H1 (cell line): ENCODE results near the gene PSME2. TPM values are rescaled to one million over a fixed set of nuclear protein-coding genes. Genes with fewer than 3 reads are reported as not detected.

ENCODE experiments used
- CTCF ChIA-PET: fragments of 300-600 bp; sonication (Branson Sonifier 250); formaldehyde crosslinking; loops from one replicate; lab custom pipeline; 2021; ENCODE audit not compliant: partially characterized antibody; lab: Charles Lee
- POLR2A ChIA-PET: fragments of 300-600 bp; sonication (Branson Sonifier 250); formaldehyde crosslinking; loops from one replicate; lab custom pipeline; 2021; ENCODE audit warnings: inconsistent platforms; ENCODE audit not compliant: partially characterized antibody; lab: Charles Lee
- DNase-seq, 2 experiments: peaks; one replicate each; pipeline versions ENCODE4 v3.0.0 to v3.0.0-alpha.2; 2010 to 2022; ENCODE audit warnings: low spot score in 2 of 2, low read depth in 1 of 2, mixed read lengths in 1 of 2
- FAIRE-seq: peaks from 2 replicates; lab custom pipeline; 2011; peaks lifted over from hg19 to GRCh38; lab: Jason Lieb, UNC
- H2AFZ ChIP-seq: 2 replicates; pipeline ENCODE4 v1.8.1; 2012; ENCODE audit warnings: low read length, inconsistent platforms
- H2AK5ac ChIP-seq: 2 replicates; pipeline ENCODE4 v1.6.1; 2013; ENCODE audit warnings: low read depth, low read length
- H2BK120ac ChIP-seq: replicated peaks from 2 replicates; pipeline ENCODE3; 2013; ENCODE audit warnings: low read depth, low read length, inconsistent platforms
- H2BK12ac ChIP-seq: 2 replicates; pipeline ENCODE4 v1.6.1; 2013; ENCODE audit warnings: low read depth, low read length
- H2BK15ac ChIP-seq: 2 replicates; pipeline ENCODE4 v1.6.1; 2013; ENCODE audit warnings: low read length
- H2BK20ac ChIP-seq: 2 replicates; pipeline ENCODE4 v1.6.1; 2013; ENCODE audit warnings: low read length
- H2BK5ac ChIP-seq: 2 replicates; pipeline ENCODE4 v1.6.1; 2013; ENCODE audit warnings: low read depth, low read length
- H3K14ac ChIP-seq: 2 replicates; pipeline ENCODE4 v1.6.1; 2013; ENCODE audit warnings: inconsistent platforms; ENCODE audit not compliant: insufficient read length
- H3K18ac ChIP-seq: 2 replicates; pipeline ENCODE4 v1.6.1; 2013; ENCODE audit warnings: low read length; ENCODE audit errors: extremely low read depth
- H3K23ac ChIP-seq: 2 replicates; pipeline ENCODE4 v1.6.1; 2013; ENCODE audit warnings: inconsistent platforms; ENCODE audit not compliant: insufficient read length
- H3K23me2 ChIP-seq: 2 replicates; pipeline ENCODE4 v1.6.1; 2013; ENCODE audit warnings: low read depth, low read length
- H3K27ac ChIP-seq: 2 replicates; pipeline ENCODE4 v1.6.1; 2011; ENCODE audit warnings: low read depth, low read length, inconsistent platforms
- H3K27me3 ChIP-seq, 4 experiments: replicated peaks in 1 of 4; 1 replicate in 1 of 4; 2 replicates in 3 of 4; pipeline versions ENCODE4 v1.6.1 to v1.8.1; 2011 to 2013; ENCODE audit warnings: low read length in 3 of 4, mild to moderate bottlenecking in 3 of 4, inconsistent platforms in 2 of 4, mixed read lengths in 2 of 4, moderate library complexity in 1 of 4; ENCODE audit not compliant: control insufficient read depth in 3 of 4, insufficient read depth in 3 of 4; ENCODE audit errors: extremely low read depth in 1 of 4
- H3K36me3 ChIP-seq, 4 experiments: 2 replicates each; pipeline versions ENCODE4 v1.6.1 to v1.8.1; 2011 to 2013; ENCODE audit warnings: mild to moderate bottlenecking in 4 of 4, low read length in 3 of 4, moderate library complexity in 2 of 4, control low read depth in 1 of 4, inconsistent platforms in 1 of 4; ENCODE audit not compliant: insufficient read depth in 4 of 4, control insufficient read depth in 2 of 4
- H3K4ac ChIP-seq: replicated peaks from 2 replicates; pipeline ENCODE3; 2013; ENCODE audit warnings: low read length, low read depth, mixed read lengths, inconsistent platforms; ENCODE audit not compliant: insufficient read length
- H3K4me1 ChIP-seq, 4 experiments: replicated peaks in 1 of 4; 1 replicate in 1 of 4; 2 replicates in 3 of 4; pipeline versions ENCODE4 v1.6.1 to v1.8.1; 2011 to 2013; ENCODE audit warnings: low read length in 3 of 4, inconsistent platforms in 2 of 4, mixed read lengths in 1 of 4; ENCODE audit not compliant: insufficient read depth in 4 of 4, control insufficient read depth in 3 of 4
- H3K4me2 ChIP-seq, 2 experiments: 2 replicates each; pipeline versions ENCODE4 v1.6.1 to v1.8.1; 2011 to 2013; ENCODE audit warnings: low read depth in 2 of 2, low read length in 2 of 2, control low read depth in 1 of 2, inconsistent platforms in 1 of 2, mild to moderate bottlenecking in 1 of 2; ENCODE audit not compliant: insufficient read depth in 1 of 2
- H3K4me3 ChIP-seq, 4 experiments: fragments of 200-600, 300-600 bp in 1 of 4; sonication (generic), shearing (Covaris generic), sonication (Bioruptor Twin) in 1 of 4; 2 replicates each; pipeline versions ENCODE4 v1.5.1 to v1.8.1; 2011 to 2016; ENCODE audit warnings: low read length in 4 of 4, low read depth in 3 of 4, control low read depth in 2 of 4, inconsistent platforms in 2 of 4, mild to moderate bottlenecking in 2 of 4, mixed read lengths in 1 of 4, moderate library complexity in 1 of 4; ENCODE audit not compliant: insufficient read depth in 2 of 4; ENCODE audit errors: extremely low read depth in 1 of 4
- H3K56ac ChIP-seq: replicated peaks from 2 replicates; pipeline ENCODE3; 2013; ENCODE audit warnings: low read depth, mild to moderate bottlenecking, mixed read lengths, low read length, inconsistent platforms; ENCODE audit not compliant: insufficient read length
- H3K79me1 ChIP-seq: 2 replicates; pipeline ENCODE4 v1.6.1; 2013; ENCODE audit warnings: low read depth, low read length, control low read depth
- H3K79me2 ChIP-seq, 2 experiments: 2 replicates each; pipeline versions ENCODE4 v1.6.1 to v1.8.1; 2012 to 2013; ENCODE audit warnings: low read length in 2 of 2, mild to moderate bottlenecking in 2 of 2, inconsistent platforms in 1 of 2; ENCODE audit not compliant: insufficient read depth in 2 of 2, control insufficient read depth in 1 of 2
- H3K9ac ChIP-seq, 4 experiments: replicated peaks in 1 of 4; 1 replicate in 1 of 4; 2 replicates in 3 of 4; pipeline versions ENCODE4 v1.6.1 to v1.8.1; 2011 to 2013; ENCODE audit warnings: low read depth in 3 of 4, low read length in 3 of 4, control low read depth in 2 of 4, mild to moderate bottlenecking in 2 of 4, moderate library complexity in 2 of 4, inconsistent platforms in 1 of 4; ENCODE audit errors: extremely low read depth in 1 of 4
- H3K9me3 ChIP-seq, 2 experiments: 2 replicates each; pipeline versions ENCODE4 v1.6.1 to v1.8.1; 2012 to 2013; ENCODE audit warnings: mild to moderate bottlenecking in 2 of 2, moderate library complexity in 2 of 2, control low read depth in 1 of 2, inconsistent platforms in 1 of 2, low read depth in 1 of 2, low read length in 1 of 2, mixed read lengths in 1 of 2; ENCODE audit not compliant: insufficient read depth in 2 of 2
- H4K20me1 ChIP-seq, 2 experiments: replicated peaks in 1 of 2; 2 replicates each; pipeline versions ENCODE3 to v1.8.1; 2011 to 2013; ENCODE audit warnings: inconsistent platforms in 2 of 2, low read length in 2 of 2, mild to moderate bottlenecking in 1 of 2; ENCODE audit not compliant: insufficient read depth in 2 of 2, control insufficient read depth in 1 of 2
- H4K5ac ChIP-seq: 2 replicates; pipeline ENCODE4 v1.6.1; 2013; ENCODE audit warnings: low read length, low read depth, mixed read lengths, inconsistent platforms; ENCODE audit not compliant: insufficient read length
- H4K8ac ChIP-seq: 2 replicates; pipeline ENCODE4 v1.8.0; 2013; ENCODE audit warnings: mild to moderate bottlenecking, moderate library complexity, low read length, inconsistent platforms; ENCODE audit not compliant: insufficient read depth; ENCODE audit errors: extremely low read depth
- H4K91ac ChIP-seq: replicated peaks from 2 replicates; pipeline ENCODE3; 2013; ENCODE audit warnings: low read length, mixed read lengths, inconsistent platforms; ENCODE audit not compliant: insufficient read length
- CBX8 ChIP-seq: fragments of 300-800, 300-1000 bp; sonication (generic); IDR thresholded peaks from 2 replicates; pipeline ENCODE4 v1.7.1; 2016; ENCODE audit warnings: low read depth, low read length, borderline replicate concordance
- CHD2 ChIP-seq: IDR thresholded peaks from 2 replicates; pipeline ENCODE4 v1.6.1; 2012; ENCODE audit warnings: low read length, improper control_type of control experiment
- CTBP2 ChIP-seq: IDR thresholded peaks from 2 replicates; pipeline ENCODE4 v1.7.0; 2011; ENCODE audit warnings: borderline replicate concordance, mild to moderate bottlenecking, moderate library complexity, mixed read lengths, low read length; ENCODE audit not compliant: insufficient read depth, insufficient read length
- GABPA ChIP-seq: IDR thresholded peaks from 2 replicates; pipeline ENCODE4 v1.6.1; 2011; ENCODE audit warnings: mild to moderate bottlenecking, low read length, moderate library complexity, borderline replicate concordance; ENCODE audit not compliant: insufficient read depth
- NANOG ChIP-seq: IDR thresholded peaks from 2 replicates; pipeline ENCODE4 v1.6.1; 2011; ENCODE audit warnings: low read length, low read depth, mild to moderate bottlenecking, inconsistent platforms; ENCODE audit not compliant: insufficient read depth, poor library complexity, severe bottlenecking
- NRF1 ChIP-seq: IDR thresholded peaks from 2 replicates; pipeline ENCODE4 v1.6.1; 2011; ENCODE audit warnings: mild to moderate bottlenecking, low read depth, low read length, improper control_type of control experiment
- POU5F1 ChIP-seq: IDR thresholded peaks from 2 replicates; pipeline ENCODE4 v1.6.1; 2011; ENCODE audit warnings: low read depth, mild to moderate bottlenecking, low read length, moderate library complexity
- RBBP5 ChIP-seq: IDR thresholded peaks from 2 replicates; pipeline ENCODE4 v1.7.1; 2012; ENCODE audit warnings: low read depth, mild to moderate bottlenecking, inconsistent platforms, low read length, moderate library complexity, borderline replicate concordance
- SIRT6 ChIP-seq: IDR thresholded peaks from one replicate; pipeline ENCODE4 v1.7.1; 2012; ENCODE audit warnings: low read length, inconsistent platforms
- ZNF274 ChIP-seq: IDR thresholded peaks from 2 replicates; pipeline ENCODE4 v1.7.0; 2012; ENCODE audit warnings: low read length, borderline replicate concordance; ENCODE audit errors: extremely low read depth
- WGBS, 2 experiments: shearing (Covaris generic) in 1 of 2; methylation state at CpG; one replicate each; pipeline versions ENCODE4 v1.1.6 to v1.1.7; 2013 to 2015; ENCODE audit warnings: low lambda C conversion rate in 2 of 2, mixed read lengths in 2 of 2, inconsistent platforms in 1 of 2, low coverage in 1 of 2, missing lambda C conversion rate in 1 of 2; ENCODE audit not compliant: insufficient replicate concordance in 2 of 2, insufficient coverage in 1 of 2, insufficient read length in 1 of 2; ENCODE audit errors: extremely low coverage in 1 of 2, missing lambda C conversion rate in 1 of 2; 5-methylcytosine and 5-hydroxymethylcytosine counted together
- polyA plus RNA-seq, 7 experiments: library from polyadenylated mRNA; depleted of rRNA in 3 of 7; stranded (reverse) in 5 of 7; unstranded in 2 of 7; fragments of >200 nt in 5 of 7; fragments of 200-250 nt in 2 of 7; gene quantifications; 1 replicate in 5 of 7; 2 replicates in 1 of 7; 4 replicates in 1 of 7; pipeline versions ENCODE4 v1.2.1 to v1.2.3, GENCODE V29; 2011 to 2013; ENCODE audit warnings: missing spikeins in 2 of 7, mixed read lengths in 2 of 7
- total RNA-seq: library from RNA; stranded (reverse); fragmentation: NEBNext Ultra II Directional; extraction: Animal tissue kit (Norgen Biotek cat#: 25700); gene quantifications from 2 replicates; pipeline ENCODE4 v1.2.1, GENCODE V29; 2021
- TF ChIP-seq, protein P1 (sequence below): IDR thresholded peaks from 2 replicates; pipeline ENCODE4 v1.6.1; 2011; ENCODE audit warnings: low read depth, mild to moderate bottlenecking, low read length; ENCODE audit not compliant: insufficient read depth

The PSME2 gene
- total and polyA plus RNA-seq, 2 of the 8 experiments (the other 6 are each of a cell fraction or from before 2014, with no cell fraction given): 71.8 to 111 TPM

DNA sequence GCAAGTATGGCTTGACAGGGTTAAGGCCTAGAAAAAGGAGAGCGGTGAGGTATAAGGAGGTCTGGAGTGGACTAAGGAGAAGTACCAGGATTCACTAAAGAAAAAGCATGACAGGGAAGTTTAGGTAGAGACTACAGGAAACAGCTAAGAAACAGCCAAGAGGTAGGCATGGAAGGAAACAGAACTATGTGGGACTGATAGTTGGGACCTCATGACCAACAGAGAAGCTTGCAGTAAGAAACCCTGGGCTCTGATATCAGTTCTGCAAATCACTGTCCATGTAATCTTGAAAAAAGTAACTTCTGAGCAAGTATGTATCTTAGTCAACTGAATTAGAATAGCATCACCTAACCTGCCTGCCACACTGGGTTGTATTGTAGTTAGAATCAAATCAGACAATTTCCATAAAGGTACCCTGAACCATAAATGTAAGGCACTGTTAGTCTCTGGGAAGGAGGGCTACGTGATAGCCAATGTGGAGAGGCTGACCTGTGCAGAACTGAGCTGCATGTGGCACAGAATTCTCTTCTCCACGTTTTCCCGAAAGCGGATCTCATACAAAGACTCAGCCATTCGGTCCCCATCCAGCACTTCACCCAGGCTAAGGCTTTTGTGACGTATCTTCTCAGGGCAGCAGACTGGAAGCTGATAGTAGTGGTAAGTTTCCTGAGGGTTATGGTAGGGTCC, 47.9 kb upstream of the PSME2 start:
- no peaks in the 10 kb centered on the region for H3K27me3 ChIP-seq
- peaks cover 4 to 6% (median 5%) of the 10 kb centered on the region in 4 experiments; a peak in 6 of 8 replicates for H3K36me3 ChIP-seq
- H2BK12ac ChIP-seq: no peak overlapping the region
- no peaks in the 10 kb centered on the region for H3K9me3 ChIP-seq
- FAIRE-seq: no peak
- H3K9ac ChIP-seq: no peak overlapping the region
- H3K4ac ChIP-seq: no peak overlapping the region
- WGBS, 2 experiments: 88% methylated on average over 7 of the region's 7 CpGs; no CpG with 5 or more reads in 1 of the 2 experiments
- H3K27ac ChIP-seq: no peak overlapping the region
- no peak overlapping the region for H3K18ac ChIP-seq
- H2BK20ac ChIP-seq: no peak overlapping the region
- peaks cover 5% of the 10 kb centered on the region; the same call in 1 of the 2 replicates for H3K23me2 ChIP-seq
- ChIA-PET POLR2A (interaction anchor here (0.6 to 4.7 kb wide), 18 partner anchors 10 to 100 kb away, joined by 3 to 119 read pairs (median 6); partner anchors contain the start of genes CHMP4A, EMC9, GMPR2 and IRF9), CTCF (interaction anchor here (1.1 to 2.1 kb wide), 5 partner anchors 19 to 202 kb away, joined by 3 to 7 read pairs (median 4); partner anchors contain the start of genes CHMP4A and TINF2)
- H2BK15ac ChIP-seq: no peak overlapping the region
- H3K23ac ChIP-seq: no peak overlapping the region
- no peak overlapping the region for H4K5ac ChIP-seq
- H3K4me3 ChIP-seq: peak overlapping the region; percentile 65 to 88 (median 84)
- H4K8ac ChIP-seq: no peak overlapping the region
- H3K4me2 ChIP-seq: peak overlapping the region; percentile 79 to 94
- no peak overlapping the region for H4K91ac ChIP-seq
- no peak overlapping the region for H2BK120ac ChIP-seq
- H2BK5ac ChIP-seq: no peak overlapping the region
- DNase-seq: no peak
- H4K20me1 ChIP-seq: no peaks in the 10 kb centered on the region
- no peak overlapping the region for H2AK5ac ChIP-seq
- H3K14ac ChIP-seq: no peak overlapping the region
- H3K79me2 ChIP-seq: peaks cover 0 to 3% of the 10 kb centered on the region in 2 experiments; a peak in 2 of 4 replicates
- peaks cover 0 to 9% (median 3%) of the 10 kb centered on the region in 4 experiments; a peak in 3 of 7 replicates for H3K4me1 ChIP-seq
- no peak overlapping the region for H3K56ac ChIP-seq
- H2AFZ ChIP-seq: no peak overlapping the region
- H3K79me1 ChIP-seq: peaks cover 3% of the 10 kb centered on the region; the same call in 1 of the 2 replicates
- TF ChIP-seq RBBP5: no peak
- no peak for TF ChIP-seq CBX8
- no peak for TF ChIP-seq POU5F1
- no peak for TF ChIP-seq CHD2
- no peak for TF ChIP-seq NRF1
- no peak for TF ChIP-seq SIRT6
- TF ChIP-seq, protein P1, sequence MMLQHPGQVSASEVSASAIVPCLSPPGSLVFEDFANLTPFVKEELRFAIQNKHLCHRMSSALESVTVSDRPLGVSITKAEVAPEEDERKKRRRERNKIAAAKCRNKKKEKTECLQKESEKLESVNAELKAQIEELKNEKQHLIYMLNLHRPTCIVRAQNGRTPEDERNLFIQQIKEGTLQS: no peak
- no peak for TF ChIP-seq ZNF274
- no peak for TF ChIP-seq CTBP2
- no peak for TF ChIP-seq NANOG
- no peak for TF ChIP-seq GABPA
